Measurements from ENCODE around the gene UBD.

UBD gene

DNA sequence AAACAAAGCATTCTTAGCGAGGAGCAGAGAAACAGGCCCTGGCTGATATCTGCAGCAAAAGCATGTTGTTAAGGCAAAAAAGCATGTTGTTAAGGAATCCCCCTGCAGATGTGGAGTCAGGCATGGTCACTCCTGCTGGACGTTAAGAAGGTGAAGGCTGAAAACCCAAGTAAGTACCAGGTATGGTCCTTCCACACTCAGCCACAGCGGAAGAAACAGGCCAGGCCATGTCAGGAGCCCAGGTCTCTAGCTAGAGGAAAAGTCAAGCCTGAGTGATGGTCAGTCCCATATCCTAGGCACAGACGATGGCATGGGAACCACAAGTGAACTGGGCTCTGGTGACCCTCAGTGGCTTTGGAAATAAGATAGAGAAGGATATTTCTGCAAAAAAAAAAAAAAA, 39.3 kb downstream of the UBD start:
- no peak for DNase-seq

DNA sequence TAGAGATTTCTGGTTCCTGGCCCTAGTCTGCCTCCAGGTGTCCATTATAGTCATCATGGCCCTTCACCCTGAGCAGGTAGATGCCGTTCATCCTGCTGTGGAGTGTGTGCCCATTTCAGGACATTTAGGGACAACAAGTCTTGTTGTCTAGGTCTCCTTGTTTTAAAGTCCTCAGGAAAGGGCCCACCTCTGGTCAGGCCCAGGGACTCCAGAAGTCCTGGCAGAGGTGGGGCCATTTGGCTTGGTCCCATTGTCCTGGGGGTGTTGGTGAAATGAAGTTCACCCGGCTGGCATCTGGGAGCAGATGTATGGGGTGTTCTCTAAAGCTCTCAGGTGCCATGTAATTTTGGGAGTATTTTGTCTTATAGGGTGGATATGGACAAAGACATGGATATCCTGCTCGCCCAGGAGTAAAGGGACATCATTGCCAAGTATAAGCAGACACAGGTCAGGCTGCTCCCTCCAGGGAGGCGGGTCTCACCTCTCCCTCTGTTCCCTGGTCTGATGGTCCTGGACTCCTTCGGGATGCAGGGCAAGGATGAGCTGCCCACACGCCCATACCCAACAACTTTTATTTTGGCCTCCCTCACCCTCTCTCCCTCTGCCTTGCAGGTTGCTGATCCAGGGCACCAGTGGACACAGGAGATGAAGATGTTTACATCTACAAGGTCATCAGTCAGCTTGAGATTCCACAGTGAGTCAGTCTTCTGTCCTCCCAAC, 40.1 kb downstream of the UBD start:
- no peak for DNase-seq

DNA sequence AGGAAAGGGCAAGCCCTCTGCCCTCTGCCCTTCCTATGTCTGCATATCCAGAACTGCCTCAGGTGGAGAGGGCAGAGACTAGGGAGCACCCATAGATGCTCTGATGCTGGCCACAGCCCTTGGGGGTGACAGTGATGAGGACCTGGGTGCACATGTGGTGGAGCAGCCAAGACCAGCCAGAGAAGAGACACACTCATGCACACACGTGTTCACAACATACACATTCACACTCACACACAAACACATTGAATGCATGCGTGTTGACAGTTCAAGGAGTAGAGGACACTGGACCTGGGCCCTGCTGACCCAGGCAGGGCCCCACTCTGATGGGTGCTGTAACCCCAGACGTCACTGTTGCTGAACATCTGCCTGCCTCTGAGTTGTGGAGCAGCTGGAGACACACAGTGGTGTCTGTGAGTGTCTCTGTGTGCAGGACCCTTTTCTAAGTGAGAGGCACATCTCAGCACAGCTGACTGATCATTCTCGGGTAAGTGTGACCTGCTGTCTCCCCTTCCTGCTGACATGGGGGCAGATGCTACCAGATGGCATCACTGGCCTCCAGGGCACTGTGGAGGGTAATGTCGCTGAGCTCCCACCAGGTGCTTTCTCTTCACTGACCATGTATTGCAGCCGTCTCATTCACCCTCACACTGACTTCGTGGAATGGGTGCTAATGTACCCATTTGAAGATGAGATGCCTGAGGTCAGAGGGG, 41.6 kb downstream of the UBD start:
- no peak for DNase-seq

DNA sequence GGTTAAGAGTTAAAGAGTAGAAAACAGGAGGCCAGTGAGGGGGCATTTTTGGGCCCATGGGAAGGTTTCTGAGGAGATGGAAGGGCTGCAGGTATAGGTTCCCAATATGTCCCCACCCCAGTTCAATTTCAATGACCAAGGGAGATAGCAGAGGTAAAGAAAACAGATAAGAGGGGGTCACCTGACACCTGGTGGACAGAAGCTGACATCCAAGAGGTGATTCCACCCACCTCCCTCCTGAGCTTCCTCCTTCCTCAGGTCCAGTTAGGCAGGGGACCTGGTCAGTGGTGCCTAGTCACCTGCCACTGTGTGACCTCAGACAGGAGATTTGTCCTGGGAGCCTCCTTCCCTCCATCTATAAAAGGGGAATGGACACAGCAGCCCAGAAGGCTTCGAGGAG, 42.3 kb downstream of the UBD start:
- no peak for DNase-seq

DNA sequence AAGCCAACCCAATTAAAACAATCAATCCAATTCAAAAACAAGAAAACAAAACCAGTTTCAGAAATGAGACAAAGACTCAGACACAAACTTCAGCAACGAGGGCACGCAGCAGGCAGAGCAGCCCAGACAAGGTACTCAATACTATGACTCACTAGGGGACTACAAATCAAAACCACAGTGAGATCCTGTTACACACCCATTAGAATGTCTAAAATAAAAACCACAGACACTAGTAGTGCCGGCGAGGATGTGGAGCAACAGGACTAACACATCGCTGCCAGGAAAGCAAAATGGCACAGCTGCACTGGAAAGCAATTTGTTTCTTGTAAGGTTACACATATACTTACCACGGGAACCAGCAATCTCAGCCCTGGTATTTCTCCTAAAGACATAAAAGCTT, 43.4 kb downstream of the UBD start:
- DNase-seq, result no peak

DNA sequence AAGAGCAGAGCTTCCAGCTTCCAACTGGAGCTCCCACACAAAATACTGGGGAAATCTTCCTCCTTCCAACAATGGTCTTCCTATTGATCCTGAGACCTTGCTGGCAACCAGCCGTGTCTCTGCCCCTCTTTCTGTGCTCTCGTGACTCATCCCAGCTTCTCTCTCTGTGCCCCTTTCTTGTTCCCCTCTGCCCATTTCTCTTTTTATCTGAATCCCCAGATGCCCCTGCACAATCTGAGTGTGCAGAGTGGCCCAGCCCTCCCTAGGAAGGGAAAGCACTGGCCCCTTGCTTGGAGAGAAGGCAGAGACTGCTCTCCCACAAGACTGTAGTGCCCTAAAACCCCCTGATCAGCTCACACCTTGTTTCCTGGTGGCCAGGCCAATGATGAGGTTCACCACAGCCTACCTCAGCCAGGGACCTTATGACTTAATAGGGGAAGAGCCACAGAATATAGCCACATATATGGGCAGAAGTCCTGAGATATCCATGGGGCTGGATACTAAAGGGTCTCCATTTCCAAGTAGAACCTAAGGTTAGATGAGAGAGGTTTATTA, 48.7 kb downstream of the UBD start:
- no peak for DNase-seq

DNA sequence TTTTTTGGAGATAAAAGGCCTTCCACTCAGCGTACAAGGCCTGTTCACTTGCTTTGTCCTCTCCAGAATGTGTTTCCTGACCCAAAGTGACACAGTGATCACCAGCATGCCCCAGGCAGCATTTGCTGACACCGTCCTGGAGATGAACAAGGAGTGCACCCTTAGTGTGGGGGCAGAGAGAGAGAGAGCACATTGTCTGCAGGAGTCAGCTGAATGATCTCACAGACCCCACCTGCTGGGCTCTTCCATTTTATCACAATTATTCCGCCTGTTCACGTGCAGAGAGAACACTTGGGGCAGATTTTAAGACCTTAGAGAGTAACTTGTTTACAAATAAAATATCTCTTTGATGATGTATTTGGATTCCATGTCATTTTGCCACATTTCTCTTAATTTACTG, 49.3 kb downstream of the UBD start:
- no peak for DNase-seq

DNA sequence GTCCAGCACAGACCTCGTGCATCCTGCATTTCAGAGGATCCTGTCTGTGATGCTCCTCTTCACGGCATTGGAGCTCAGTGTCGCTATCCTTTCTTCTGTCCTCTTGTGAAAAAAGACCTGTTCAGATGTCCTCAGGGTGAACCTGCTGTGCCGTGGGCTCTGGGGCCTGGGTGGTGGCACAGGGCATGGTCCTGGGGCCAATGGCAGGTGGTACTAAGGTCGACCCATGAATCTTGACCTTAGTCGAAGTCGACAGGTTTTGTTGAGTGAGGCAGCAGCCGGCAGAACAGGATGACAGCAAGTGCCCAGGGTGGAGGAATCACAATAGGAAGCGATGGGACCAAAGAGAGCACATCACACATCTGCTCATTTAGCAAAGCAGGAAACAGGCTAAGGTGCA, 49.8 kb downstream of the UBD start:
- no peak for DNase-seq

DNA sequence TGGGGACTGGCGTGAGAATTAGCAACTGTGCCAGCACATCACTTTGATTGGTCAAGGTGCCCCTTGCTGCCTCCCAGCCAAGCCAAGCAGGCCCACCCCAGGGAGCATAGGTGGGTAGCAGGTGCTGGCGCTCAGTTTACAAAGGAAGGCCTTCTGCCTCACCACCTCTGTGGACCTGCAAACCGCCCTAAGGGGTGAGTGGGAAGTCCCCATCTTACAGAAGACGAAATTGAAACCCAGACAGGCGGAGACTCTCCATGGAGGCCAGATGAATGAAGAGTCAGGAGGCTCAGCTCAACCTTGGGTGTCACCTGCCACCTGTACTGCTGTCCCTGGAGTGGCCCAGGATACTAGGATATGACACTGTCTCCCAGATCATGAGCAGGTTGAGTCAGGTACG, 50.3 kb downstream of the UBD start:
- DNase-seq, result no peak

DNA sequence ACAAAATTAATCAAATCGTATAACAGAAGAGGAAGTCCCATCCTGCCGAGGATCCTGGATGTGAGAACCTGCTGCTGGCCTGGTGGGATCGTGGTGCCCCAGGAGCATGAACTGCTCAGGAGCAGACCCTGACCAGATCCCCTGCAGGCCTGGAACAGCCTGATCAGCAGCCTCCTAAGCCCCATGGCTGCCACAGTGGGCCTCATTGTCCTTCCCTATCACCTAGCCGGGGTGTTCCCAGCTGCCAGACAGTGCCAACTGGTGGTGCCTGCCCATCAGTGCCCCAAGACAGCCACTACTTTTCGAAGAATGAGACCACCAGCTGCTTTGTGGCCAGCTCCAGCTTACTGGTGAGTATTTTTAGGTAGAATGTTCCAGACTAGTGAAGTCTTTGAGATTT, 52.2 kb downstream of the UBD start:
- DNase-seq, result no peak

DNA sequence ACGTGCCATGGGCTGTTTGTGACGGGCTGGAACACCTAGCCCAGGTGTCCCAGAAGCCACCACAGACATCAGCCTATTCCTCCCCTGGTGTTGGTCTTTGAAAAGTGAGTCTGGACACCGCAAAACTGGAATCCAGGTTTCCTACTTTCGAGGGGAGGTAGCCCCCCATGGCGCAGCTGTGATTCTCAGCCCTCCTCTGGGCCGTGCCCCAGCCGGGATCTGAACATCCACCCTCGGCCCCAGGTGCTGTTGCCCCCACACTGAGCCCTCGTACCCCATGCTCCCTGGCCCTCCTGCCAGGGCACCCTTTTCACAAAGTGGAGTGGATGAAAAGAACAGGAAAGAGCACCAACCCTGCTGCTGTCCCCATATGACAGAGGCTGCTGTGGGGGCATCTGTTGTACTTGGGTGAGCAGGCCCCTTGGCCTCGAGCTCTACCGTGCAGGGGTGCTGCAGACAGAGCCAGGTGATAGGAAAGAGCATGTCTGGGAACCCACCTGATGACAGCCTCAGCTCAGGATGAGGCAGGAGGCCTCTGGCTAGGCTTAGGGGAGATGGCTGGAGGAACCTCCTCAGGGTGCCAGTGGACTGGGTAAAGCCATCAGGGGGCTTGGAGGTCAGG, 53.0 kb downstream of the UBD start:
- no peak for DNase-seq

DNA sequence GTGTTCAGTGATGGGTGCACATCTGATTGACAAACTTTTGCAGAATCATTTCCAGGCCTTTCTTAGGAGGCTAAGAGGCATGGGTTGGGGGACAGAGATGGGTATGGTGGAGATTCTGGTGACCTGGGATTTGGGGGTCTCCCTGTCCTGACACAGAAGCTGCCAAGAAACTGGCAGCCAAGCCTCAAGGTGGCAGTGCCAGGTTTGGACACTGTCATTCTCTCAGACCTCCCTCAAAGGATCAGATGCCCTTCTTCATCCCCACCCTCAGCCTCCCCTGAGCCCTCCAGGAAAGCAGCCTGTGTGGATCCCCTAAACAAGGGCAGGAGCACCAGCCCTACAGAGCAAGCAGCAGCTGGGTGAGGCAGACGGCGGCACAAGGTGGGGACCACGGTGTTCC, 53.7 kb downstream of the UBD start:
- no peak for DNase-seq

All from NCI-H510A (cell line).